ENCODE data around the gene SPTBN4.

SPTBN4 gene

GRCh38 chr19:40607311-40608239, 140.8 kb downstream of the SPTBN4 start:
- peak; percentile 83 for DNase-seq

- no peak for DNase-seq
Measured at GRCh38 chr19:40608240-40608621, 141.4 kb downstream of the SPTBN4 start.

GRCh38 chr19:40608957-40609356, 142.2 kb downstream of the SPTBN4 start:
- no peak for DNase-seq

- peak; percentile 97 for DNase-seq
Measured at GRCh38 chr19:40609561-40610395, 143.0 kb downstream of the SPTBN4 start.

- peak; percentile 76 for DNase-seq
Measured at GRCh38 chr19:40610396-40611064, 143.7 kb downstream of the SPTBN4 start.

GRCh38 chr19:40611096-40611495, 144.3 kb downstream of the SPTBN4 start:
- DNase-seq, result no peak

- DNase-seq, result no peak
Measured at GRCh38 chr19:40611900-40612698, 145.3 kb downstream of the SPTBN4 start.

- DNase-seq, result peak; percentile 87
Measured at GRCh38 chr19:40612831-40613689, 146.3 kb downstream of the SPTBN4 start.

- peak; percentile 95 for DNase-seq
Measured at GRCh38 chr19:40613690-40614621, 147.2 kb downstream of the SPTBN4 start.

GRCh38 chr19:40614622-40615411, 148.0 kb downstream of the SPTBN4 start:
- DNase-seq, result peak; percentile 97

GRCh38 chr19:40616178-40616577, 149.4 kb downstream of the SPTBN4 start:
- DNase-seq, result no peak

GRCh38 chr19:40616941-40617340, 150.1 kb downstream of the SPTBN4 start:
- no peak for DNase-seq

- DNase-seq, result no peak
Measured at GRCh38 chr19:40617961-40618360, 151.2 kb downstream of the SPTBN4 start.

GRCh38 chr19:40619333-40620160, 152.7 kb downstream of the SPTBN4 start:
- DNase-seq, result no peak

- DNase-seq, result no peak
Measured at GRCh38 chr19:40620161-40620485, 153.3 kb downstream of the SPTBN4 start.

GRCh38 chr19:40621283-40621682, 154.5 kb downstream of the SPTBN4 start:
- DNase-seq, result no peak

GRCh38 chr19:40621966-40622772, 155.4 kb downstream of the SPTBN4 start:
- no peak for DNase-seq

- DNase-seq, result no peak
Measured at GRCh38 chr19:40622773-40623075, 155.9 kb downstream of the SPTBN4 start.

All from hematopoietic multipotent progenitor cell treated with erythropoietin and hydrocortisone succinate and interleukin-3 and kit ligand, for 6 days (in vitro differentiated cells).